IMR-90 (cell line): ENCODE results near the gene PLD5. TPM values are rescaled to one million over a fixed set of nuclear protein-coding genes. Genes with fewer than 3 reads are reported as not detected.

ENCODE experiments used
- ATAC-seq: fragments of 200-7000 bp; cut with Tn5 transposase; 2 replicates; pipeline ENCODE4 v1.9.1; 2020; ENCODE audit warnings: low read depth, mild to moderate bottlenecking, moderate library complexity
- BruUV-seq: library from RNA; stranded (reverse); fragments of 400-500 nt; replicated peaks from 2 replicates; lab custom pipeline; 2021; lab: Mats Ljungman, UMichigan
- CTCF ChIA-PET: fragments of 300-600 bp; formaldehyde crosslinking; extraction: SDS; loops from one replicate; lab custom pipeline; 2021; ENCODE audit warnings: antibody characterized with exemption; lab: Yijun Ruan, JAX
- POLR2A ChIA-PET: fragments of 300-600 bp; sonication (Branson Sonifier 250); formaldehyde crosslinking; loops from one replicate; lab custom pipeline; 2022; ENCODE audit warnings: antibody characterized with exemption; ENCODE audit not compliant: unreplicated experiment; lab: Charles Lee
- DNase-seq: peaks from one replicate; pipeline ENCODE4 v3.0.0; 2013
- H2AFZ ChIP-seq: replicated peaks from 2 replicates; pipeline ENCODE3; 2013; ENCODE audit warnings: low read length, mild to moderate bottlenecking; ENCODE audit not compliant: poor library complexity
- H2AK5ac ChIP-seq: 2 replicates; pipeline ENCODE4 v1.6.1; 2013; ENCODE audit warnings: low read depth, low read length, inconsistent platforms
- H2AK9ac ChIP-seq: replicated peaks from 2 replicates; pipeline ENCODE3; 2013; ENCODE audit warnings: mild to moderate bottlenecking, low read depth, low read length, moderate library complexity; ENCODE audit not compliant: poor library complexity
- H2BK120ac ChIP-seq: 2 replicates; pipeline ENCODE4 v1.6.1; 2013; ENCODE audit warnings: low read depth, low read length, inconsistent platforms
- H2BK15ac ChIP-seq: 3 replicates; pipeline ENCODE4 v1.6.1; 2013; ENCODE audit warnings: low read depth, low read length, inconsistent platforms
- H2BK20ac ChIP-seq: 2 replicates; pipeline ENCODE4 v1.6.1; 2013; ENCODE audit warnings: low read depth, mild to moderate bottlenecking, inconsistent platforms, low read length, moderate library complexity
- H2BK5ac ChIP-seq: 2 replicates; pipeline ENCODE4 v1.6.1; 2013; ENCODE audit warnings: mild to moderate bottlenecking, low read depth, low read length, inconsistent platforms; ENCODE audit not compliant: poor library complexity, severe bottlenecking
- H3K14ac ChIP-seq: replicated peaks from 2 replicates; pipeline ENCODE4 v1.6.1; 2013; ENCODE audit warnings: low read depth, low read length, inconsistent platforms
- H3K18ac ChIP-seq: 2 replicates; pipeline ENCODE4 v1.6.1; 2013; ENCODE audit warnings: low read depth, low read length, control low read depth
- H3K23ac ChIP-seq: 2 replicates; pipeline ENCODE4 v1.6.1; 2013; ENCODE audit warnings: low read depth, low read length, inconsistent platforms
- H3K27ac ChIP-seq: 2 replicates; pipeline ENCODE4 v1.5.1; 2013; ENCODE audit warnings: mild to moderate bottlenecking, control low read depth, low read length; ENCODE audit not compliant: insufficient read depth
- H3K27me3 ChIP-seq: 2 replicates; pipeline ENCODE4 v1.6.1; 2013; ENCODE audit warnings: low read length; ENCODE audit not compliant: control insufficient read depth, insufficient read depth
- H3K36me3 ChIP-seq: 2 replicates; pipeline ENCODE4 v1.6.1; 2013; ENCODE audit warnings: low read length, mixed read lengths; ENCODE audit not compliant: control insufficient read depth, insufficient read depth
- H3K4ac ChIP-seq: 2 replicates; pipeline ENCODE4 v1.6.1; 2013; ENCODE audit warnings: low read depth, low read length, inconsistent platforms
- H3K4me1 ChIP-seq: 2 replicates; pipeline ENCODE4 v1.6.1; 2013; ENCODE audit warnings: low read length, mixed read lengths; ENCODE audit not compliant: control insufficient read depth, insufficient read depth
- H3K4me2 ChIP-seq: 2 replicates; pipeline ENCODE4 v1.6.1; 2013; ENCODE audit warnings: low read depth, mild to moderate bottlenecking, control low read depth, low read length, moderate library complexity
- H3K4me3 ChIP-seq: 2 replicates; pipeline ENCODE4 v1.5.1; 2013; ENCODE audit warnings: low read depth, mild to moderate bottlenecking, control low read depth, low read length, moderate library complexity; ENCODE audit not compliant: insufficient read depth
- H3K56ac ChIP-seq: 2 replicates; pipeline ENCODE4 v1.6.1; 2013; ENCODE audit warnings: low read length, inconsistent platforms; ENCODE audit not compliant: insufficient read depth; ENCODE audit errors: extremely low read depth
- H3K79me1 ChIP-seq, 2 experiments: 2 replicates each; pipeline ENCODE4 v1.6.1; 2013; ENCODE audit warnings: low read length in 2 of 2, inconsistent platforms in 1 of 2, low read depth in 1 of 2
- H3K9ac ChIP-seq: 2 replicates; pipeline ENCODE4 v1.6.1; 2013; ENCODE audit warnings: low read depth, low read length, control low read depth
- H3K9me1 ChIP-seq: 2 replicates; pipeline ENCODE4 v1.6.1; 2013; ENCODE audit warnings: low read length, inconsistent platforms; ENCODE audit not compliant: insufficient read depth
- H3K9me3 ChIP-seq: 2 replicates; pipeline ENCODE4 v1.6.1; 2013; ENCODE audit warnings: low read length; ENCODE audit not compliant: control insufficient read depth, insufficient read depth
- H4K20me1 ChIP-seq: 2 replicates; pipeline ENCODE4 v1.6.1; 2013; ENCODE audit warnings: low read length, inconsistent platforms; ENCODE audit not compliant: insufficient read depth
- H4K5ac ChIP-seq: 2 replicates; pipeline ENCODE4 v1.6.1; 2013; ENCODE audit warnings: mild to moderate bottlenecking, low read depth, low read length, control low read depth
- H4K8ac ChIP-seq, 2 experiments: 2 replicates each; pipeline ENCODE4 v1.6.1; 2013; ENCODE audit warnings: low read depth in 2 of 2, low read length in 2 of 2, control low read depth in 1 of 2, inconsistent platforms in 1 of 2
- H4K91ac ChIP-seq: 2 replicates; pipeline ENCODE4 v1.6.1; 2013; ENCODE audit warnings: low read depth, low read length, inconsistent platforms; ENCODE audit not compliant: insufficient read depth
- BHLHE40 ChIP-seq: fragments of 150-350 bp; IDR thresholded peaks from 2 replicates; pipeline ENCODE4 v1.6.1; 2016; ENCODE audit warnings: mild to moderate bottlenecking, low read depth, low read length
- CTCF ChIP-seq: conservative IDR thresholded peaks from 2 replicates; pipeline ENCODE4 v1.5.1; 2012; ENCODE audit warnings: mild to moderate bottlenecking, low read depth, low read length, improper control_type of control experiment
- MAFK ChIP-seq: IDR thresholded peaks from 2 replicates; pipeline ENCODE4 v1.6.1; 2012; ENCODE audit warnings: low read depth, low read length, improper control_type of control experiment
- RCOR1 ChIP-seq: IDR thresholded peaks from 2 replicates; pipeline ENCODE4 v1.6.1; 2012; ENCODE audit warnings: mild to moderate bottlenecking, low read length, improper control_type of control experiment; ENCODE audit not compliant: insufficient replicate concordance
- WGBS, 2 experiments: methylation state at CpG; one replicate each; pipeline versions ENCODE4 v1.1.5 to v1.1.7; 2013; ENCODE audit warnings: missing lambda C conversion rate in 2 of 2; ENCODE audit not compliant: insufficient read length in 1 of 2; ENCODE audit errors: extremely low coverage in 2 of 2; 5-methylcytosine and 5-hydroxymethylcytosine counted together
- dilution Hi-C: fragments of 300-500 bp; cut with HindIII; formaldehyde crosslinking; loops from one replicate; pipeline ENCODE4 v1.14.3; 2018; ENCODE audit warnings: low sequenced_read_pairs; ENCODE audit not compliant: unreplicated experiment
- in situ Hi-C: fragments of 300-500 bp; cut with MboI; formaldehyde crosslinking; loops from 3 replicates; pipeline ENCODE4 v1.14.3; 2019; ENCODE audit warnings: low sequenced_read_pairs, inconsistent platforms, mixed read lengths
- intact Hi-C: fragments of 100-400 bp; cut with micrococcal nuclease; formaldehyde crosslinking; loops from 2 replicates; pipeline ENCODE4 v1.10.0; 2022
- polyA plus RNA-seq, 3 experiments: library from polyadenylated mRNA; depleted of rRNA; stranded (reverse); fragments of >200 nt; gene quantifications; 2 replicates each; pipeline ENCODE4 v1.2.3, GENCODE V29; 2012; ENCODE audit warnings: low replicate concordance in 1 of 3
- total RNA-seq: library from RNA; depleted of rRNA; stranded (reverse); fragments of >200 nt; gene quantifications from 2 replicates; pipeline ENCODE4 v1.2.3, GENCODE V29; 2012

PLD5 gene
- total and polyA plus RNA-seq, 2 of the 4 experiments (the other 2 are of a cell fraction) = not detected

GRCh38 chr1:242404296-242404695 is 120.2 kb downstream of the PLD5 start:
- dilution Hi-C loops = no loop called here

More at GRCh38 chr1:242404296-242404695, 120.2 kb downstream of the PLD5 start:
- H2BK5ac ChIP-seq = no peak overlapping the region
- H3K27me3 ChIP-seq = no peaks in the 10 kb centered on the region
- H2AK9ac ChIP-seq = no peak overlapping the region
- H3K4me3 ChIP-seq = no peak overlapping the region
- no peak overlapping the region for H3K4ac ChIP-seq
- H4K8ac ChIP-seq = no peak overlapping the region
- peaks cover 31% of the 10 kb centered on the region for H3K9me3 ChIP-seq
- ChIA-PET POLR2A (no interaction called here), CTCF (no interaction called here)
- no peaks in the 10 kb centered on the region for H4K20me1 ChIP-seq
- no peaks in the 10 kb centered on the region for H3K9me1 ChIP-seq
- WGBS, 2 experiments = 41% methylated on average over 2 of the region's 5 CpGs; no CpG with 5 or more reads in 1 of the 2 experiments
- H3K23ac ChIP-seq = no peak overlapping the region
- DNase-seq = no peak
- H2BK120ac ChIP-seq = no peak overlapping the region
- H3K4me1 ChIP-seq = no peaks in the 10 kb centered on the region
- H3K79me1 ChIP-seq = no peaks in the 10 kb centered on the region
- H3K56ac ChIP-seq = no peak overlapping the region
- no peak overlapping the region for H3K14ac ChIP-seq
- H4K91ac ChIP-seq = no peak overlapping the region
- H3K9ac ChIP-seq = no peak overlapping the region
- no peaks in the 10 kb centered on the region for H3K36me3 ChIP-seq
- no peak overlapping the region for H3K18ac ChIP-seq
- H4K5ac ChIP-seq = no peak overlapping the region
- H2BK20ac ChIP-seq = no peak overlapping the region
- intact Hi-C loops (no loop called here), in situ Hi-C loops (no loop called here)
- H2AFZ ChIP-seq = no peak overlapping the region
- no peak overlapping the region for H2BK15ac ChIP-seq
- H3K27ac ChIP-seq = no peak overlapping the region
- H3K4me2 ChIP-seq = no peak overlapping the region
- no TSS peak for BruUV-seq
- no peak for ATAC-seq
- H2AK5ac ChIP-seq = no peak overlapping the region
- TF ChIP-seq MAFK (no peak), RCOR1 (no peak), CTCF (no peak), BHLHE40 (no peak)
